ENCODE results near the gene SAMD3.

DNA sequence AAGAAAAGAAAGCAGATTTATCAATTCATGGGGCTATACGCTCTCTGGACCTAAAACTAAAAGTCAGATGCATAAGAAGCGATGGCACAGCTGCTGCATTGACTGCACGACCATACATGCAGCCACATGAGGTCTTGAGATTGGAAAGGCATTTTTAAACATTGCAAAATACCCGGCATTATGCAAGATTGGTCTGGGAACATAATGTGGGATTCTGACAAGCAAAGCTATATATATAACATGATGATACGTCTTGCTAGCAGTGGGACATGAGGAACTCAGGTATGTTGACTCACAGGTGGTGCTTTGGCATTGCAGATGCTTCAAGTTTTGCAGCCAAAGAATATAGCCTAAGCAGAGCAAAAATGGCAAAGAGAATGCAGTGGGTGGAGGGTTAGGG, 55.1 kb downstream of the SAMD3 start:
- TF ChIP-seq POLR2AphosphoS5 (IDR thresholded peaks at IDR 0.05; ENCODE audit: low read depth), result no peak
- TF ChIP-seq, protein P1, sequence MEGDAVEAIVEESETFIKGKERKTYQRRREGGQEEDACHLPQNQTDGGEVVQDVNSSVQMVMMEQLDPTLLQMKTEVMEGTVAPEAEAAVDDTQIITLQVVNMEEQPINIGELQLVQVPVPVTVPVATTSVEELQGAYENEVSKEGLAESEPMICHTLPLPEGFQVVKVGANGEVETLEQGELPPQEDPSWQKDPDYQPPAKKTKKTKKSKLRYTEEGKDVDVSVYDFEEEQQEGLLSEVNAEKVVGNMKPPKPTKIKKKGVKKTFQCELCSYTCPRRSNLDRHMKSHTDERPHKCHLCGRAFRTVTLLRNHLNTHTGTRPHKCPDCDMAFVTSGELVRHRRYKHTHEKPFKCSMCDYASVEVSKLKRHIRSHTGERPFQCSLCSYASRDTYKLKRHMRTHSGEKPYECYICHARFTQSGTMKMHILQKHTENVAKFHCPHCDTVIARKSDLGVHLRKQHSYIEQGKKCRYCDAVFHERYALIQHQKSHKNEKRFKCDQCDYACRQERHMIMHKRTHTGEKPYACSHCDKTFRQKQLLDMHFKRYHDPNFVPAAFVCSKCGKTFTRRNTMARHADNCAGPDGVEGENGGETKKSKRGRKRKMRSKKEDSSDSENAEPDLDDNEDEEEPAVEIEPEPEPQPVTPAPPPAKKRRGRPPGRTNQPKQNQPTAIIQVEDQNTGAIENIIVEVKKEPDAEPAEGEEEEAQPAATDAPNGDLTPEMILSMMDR (conservative IDR thresholded peaks at IDR 0.05; ENCODE audit: low read depth in 2 of 2), result no peak
- no peak for TF ChIP-seq EZH2phosphoT487 (IDR thresholded peaks at IDR 0.05; ENCODE audit: unreplicated experiment)
